ENCODE measurements around the gene TGFBR3.

GRCh38 chr1:91795591-91796389 lies 90.2 kb downstream of the TGFBR3 start:
- TF ChIP-seq EP300 (IDR thresholded peaks at IDR 0.05), result no peak
- TF ChIP-seq CTCF (IDR thresholded peaks at IDR 0.05), result no peak
